Measurements from ENCODE around the gene GALC.

GRCh38 chr14:87995500-87996290 is 2.7 kb upstream of the GALC start:
- TF ChIP-seq EZH2 (IDR thresholded peaks at IDR 0.05; ENCODE audit: borderline replicate concordance, low read length) (no peak), CTCF (conservative IDR thresholded peaks at IDR 0.05 in 1 of 2, IDR thresholded peaks at IDR 0.05 in 1 of 2; ENCODE audit: extremely low read depth in 1 of 2, insufficient read depth in 1 of 2, low read depth in 1 of 2, low read length in 2 of 2) (no peak)
